Osteocyte (in vitro differentiated cells): Measurements from ENCODE around the gene TRIM13. TPM values are rescaled to one million over a fixed set of nuclear protein-coding genes. Genes with fewer than 3 reads are reported as not detected.

ENCODE experiments used
- DNase-seq: peaks from one replicate; pipeline ENCODE4 v3.0.0; 2021; ENCODE audit warnings: mixed read lengths; ENCODE audit not compliant: unreplicated experiment; ENCODE audit errors: extremely low spot score
- H3K27ac Mint-ChIP-seq: one replicate; pipeline ENCODE4 v1.8.0; 2021; ENCODE audit warnings: mild to moderate bottlenecking, mixed read lengths; ENCODE audit not compliant: unreplicated experiment
- H3K27me3 Mint-ChIP-seq: one replicate; pipeline ENCODE4 v1.8.0; 2021; ENCODE audit warnings: mixed read lengths; ENCODE audit not compliant: unreplicated experiment
- H3K36me3 Mint-ChIP-seq: one replicate; pipeline ENCODE4 v1.8.0; 2021; ENCODE audit warnings: mixed read lengths; ENCODE audit not compliant: unreplicated experiment
- H3K4me1 Mint-ChIP-seq: one replicate; pipeline ENCODE4 v1.8.0; 2021; ENCODE audit warnings: mixed read lengths; ENCODE audit not compliant: unreplicated experiment
- H3K4me3 Mint-ChIP-seq: one replicate; pipeline ENCODE4 v1.8.0; 2021; ENCODE audit warnings: mild to moderate bottlenecking, moderate library complexity, mixed read lengths; ENCODE audit not compliant: unreplicated experiment
- H3K9me3 Mint-ChIP-seq: one replicate; pipeline ENCODE4 v1.8.0; 2021; ENCODE audit warnings: mixed read lengths; ENCODE audit not compliant: unreplicated experiment
- total RNA-seq: library from RNA; stranded (reverse); gene quantifications from 2 replicates; pipeline ENCODE4 v1.2.1, GENCODE V29; 2021
- TF ChIP-seq, protein P1 (sequence below): fragments of 200-600 bp; sonication (generic); IDR thresholded peaks from 2 replicates; pipeline ENCODE4 v1.5.0; 2021; ENCODE audit warnings: antibody characterized with exemption, mild to moderate bottlenecking, moderate library complexity

Gene TRIM13
- total RNA-seq, 1 donor from 2014 or later = 38.5 TPM

DNA sequence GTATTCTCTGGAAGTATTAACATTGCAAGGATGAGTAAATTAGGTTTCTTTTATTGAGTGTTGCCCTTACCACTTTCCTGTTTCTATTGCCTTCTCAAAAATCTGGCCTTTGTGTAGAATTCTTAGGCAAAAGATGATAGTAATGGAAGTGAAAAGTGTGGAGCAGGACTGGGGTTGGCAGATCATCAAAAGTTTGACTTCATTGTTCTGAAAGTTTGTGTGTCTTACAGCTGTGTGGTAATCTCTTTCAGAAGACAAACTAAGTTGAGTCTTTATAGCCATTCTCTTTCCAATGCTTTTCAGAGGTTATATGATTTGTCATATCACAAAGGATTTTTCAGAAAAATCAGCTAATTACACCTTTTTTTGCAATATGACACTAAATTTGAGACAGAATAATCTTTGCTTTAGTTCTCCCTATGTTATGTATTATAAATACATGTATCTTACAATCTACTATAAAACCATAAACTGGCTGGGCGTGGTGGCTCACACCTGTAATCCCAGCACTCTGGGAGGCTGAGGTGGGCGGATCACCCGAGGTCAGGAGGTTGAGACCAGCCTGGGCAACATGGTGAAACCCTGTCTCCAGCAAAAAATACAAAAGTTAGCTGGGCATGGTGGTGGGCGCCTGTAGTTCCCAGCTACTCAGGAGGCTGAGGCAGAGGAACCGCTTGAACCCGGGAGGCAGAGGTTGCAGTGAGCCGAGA is 9.7 kb downstream of the TRIM13 start:
- DNase-seq = no peak
- Mint-ChIP-seq H3K27ac (peak overlapping the region; percentile 32), H3K27me3 (no peaks in the 10 kb centered on the region), H3K4me1 (peaks cover 46% of the 10 kb centered on the region), H3K9me3 (no peaks in the 10 kb centered on the region), H3K4me3 (no peak overlapping the region), H3K36me3 (peaks cover 41% of the 10 kb centered on the region)
- TF ChIP-seq, protein P1, sequence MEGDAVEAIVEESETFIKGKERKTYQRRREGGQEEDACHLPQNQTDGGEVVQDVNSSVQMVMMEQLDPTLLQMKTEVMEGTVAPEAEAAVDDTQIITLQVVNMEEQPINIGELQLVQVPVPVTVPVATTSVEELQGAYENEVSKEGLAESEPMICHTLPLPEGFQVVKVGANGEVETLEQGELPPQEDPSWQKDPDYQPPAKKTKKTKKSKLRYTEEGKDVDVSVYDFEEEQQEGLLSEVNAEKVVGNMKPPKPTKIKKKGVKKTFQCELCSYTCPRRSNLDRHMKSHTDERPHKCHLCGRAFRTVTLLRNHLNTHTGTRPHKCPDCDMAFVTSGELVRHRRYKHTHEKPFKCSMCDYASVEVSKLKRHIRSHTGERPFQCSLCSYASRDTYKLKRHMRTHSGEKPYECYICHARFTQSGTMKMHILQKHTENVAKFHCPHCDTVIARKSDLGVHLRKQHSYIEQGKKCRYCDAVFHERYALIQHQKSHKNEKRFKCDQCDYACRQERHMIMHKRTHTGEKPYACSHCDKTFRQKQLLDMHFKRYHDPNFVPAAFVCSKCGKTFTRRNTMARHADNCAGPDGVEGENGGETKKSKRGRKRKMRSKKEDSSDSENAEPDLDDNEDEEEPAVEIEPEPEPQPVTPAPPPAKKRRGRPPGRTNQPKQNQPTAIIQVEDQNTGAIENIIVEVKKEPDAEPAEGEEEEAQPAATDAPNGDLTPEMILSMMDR = no peak

DNA sequence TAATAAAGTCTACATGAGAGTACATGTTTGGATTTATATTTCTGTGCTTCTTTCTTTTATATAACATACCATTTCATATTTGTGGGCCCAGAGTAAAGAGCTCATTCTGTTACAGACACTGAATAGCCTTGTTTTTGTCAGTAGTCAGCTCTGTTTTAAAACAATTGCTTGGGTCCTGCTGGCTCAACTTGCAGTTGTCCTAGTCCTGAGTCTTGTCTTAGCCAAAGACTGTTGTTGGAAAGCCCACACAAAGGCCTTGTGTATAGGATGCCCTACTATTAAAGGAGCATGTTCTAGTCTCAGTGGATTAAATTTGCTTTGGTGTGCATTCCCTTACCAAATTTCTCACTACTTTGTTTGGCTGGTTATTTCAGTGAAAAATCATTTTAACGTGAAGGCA is 14.6 kb downstream of the TRIM13 start:
- H3K27ac Mint-ChIP-seq = no peak overlapping the region
- TF ChIP-seq, protein P1 = no peak
- H3K4me1 Mint-ChIP-seq = peaks cover 28% of the 10 kb centered on the region
- H3K4me3 Mint-ChIP-seq = no peak overlapping the region
- H3K36me3 Mint-ChIP-seq = peaks cover 51% of the 10 kb centered on the region
- DNase-seq = no peak
- no peaks in the 10 kb centered on the region for H3K9me3 Mint-ChIP-seq
- H3K27me3 Mint-ChIP-seq = no peaks in the 10 kb centered on the region

DNA sequence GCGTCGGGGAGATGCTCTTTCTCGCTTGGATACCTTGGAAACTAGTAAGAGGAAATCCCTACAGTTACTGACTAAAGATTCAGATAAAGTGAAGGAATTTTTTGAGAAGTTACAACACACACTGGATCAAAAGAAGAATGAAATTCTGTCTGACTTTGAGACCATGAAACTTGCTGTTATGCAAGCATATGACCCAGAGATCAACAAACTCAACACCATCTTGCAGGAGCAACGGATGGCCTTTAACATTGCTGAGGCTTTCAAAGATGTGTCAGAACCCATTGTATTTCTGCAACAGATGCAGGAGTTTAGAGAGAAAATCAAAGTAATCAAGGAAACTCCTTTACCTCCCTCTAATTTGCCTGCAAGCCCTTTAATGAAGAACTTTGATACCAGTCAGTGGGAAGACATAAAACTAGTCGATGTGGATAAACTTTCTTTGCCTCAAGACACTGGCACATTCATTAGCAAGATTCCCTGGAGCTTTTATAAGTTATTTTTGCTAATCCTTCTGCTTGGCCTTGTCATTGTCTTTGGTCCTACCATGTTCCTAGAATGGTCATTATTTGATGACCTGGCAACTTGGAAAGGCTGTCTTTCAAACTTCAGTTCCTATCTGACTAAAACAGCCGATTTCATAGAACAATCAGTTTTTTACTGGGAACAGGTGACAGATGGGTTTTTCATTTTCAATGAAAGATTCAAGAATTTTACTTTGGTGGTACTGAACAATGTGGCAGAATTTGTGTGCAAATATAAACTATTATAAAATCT is 15.7 kb downstream of the TRIM13 start:
- Mint-ChIP-seq H3K27me3 (no peaks in the 10 kb centered on the region), H3K27ac (peak overlapping the region; percentile 54), H3K36me3 (peaks cover 50% of the 10 kb centered on the region), H3K4me3 (no peak overlapping the region), H3K9me3 (no peaks in the 10 kb centered on the region), H3K4me1 (peaks cover 37% of the 10 kb centered on the region)
- TF ChIP-seq, protein P1 = no peak
- no peak for DNase-seq

DNA sequence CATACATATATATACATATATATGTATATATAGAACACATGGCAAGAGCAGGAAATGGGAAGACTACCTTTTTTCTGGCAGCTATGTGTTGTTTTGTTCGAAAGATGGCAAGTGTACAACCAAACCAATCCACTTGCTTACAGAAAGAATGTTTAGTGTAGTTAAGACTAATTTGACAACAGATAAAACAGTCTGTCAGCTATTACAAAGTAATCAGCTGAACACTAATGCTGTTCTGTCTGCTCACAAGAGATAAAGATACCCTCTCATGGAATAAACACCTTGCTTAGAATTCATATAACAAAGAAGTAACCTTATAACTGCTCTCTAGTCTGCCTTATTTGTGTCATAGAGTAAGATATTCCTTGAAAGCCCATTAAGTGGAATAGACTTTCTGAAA is 17.5 kb downstream of the TRIM13 start:
- H3K27me3 Mint-ChIP-seq = no peaks in the 10 kb centered on the region
- peaks cover 58% of the 10 kb centered on the region for H3K36me3 Mint-ChIP-seq
- peak overlapping the region; percentile 12 for H3K27ac Mint-ChIP-seq
- H3K4me1 Mint-ChIP-seq = peaks cover 43% of the 10 kb centered on the region
- TF ChIP-seq, protein P1 = no peak
- no peak overlapping the region for H3K4me3 Mint-ChIP-seq
- H3K9me3 Mint-ChIP-seq = peaks cover 3% of the 10 kb centered on the region
- DNase-seq = no peak

DNA sequence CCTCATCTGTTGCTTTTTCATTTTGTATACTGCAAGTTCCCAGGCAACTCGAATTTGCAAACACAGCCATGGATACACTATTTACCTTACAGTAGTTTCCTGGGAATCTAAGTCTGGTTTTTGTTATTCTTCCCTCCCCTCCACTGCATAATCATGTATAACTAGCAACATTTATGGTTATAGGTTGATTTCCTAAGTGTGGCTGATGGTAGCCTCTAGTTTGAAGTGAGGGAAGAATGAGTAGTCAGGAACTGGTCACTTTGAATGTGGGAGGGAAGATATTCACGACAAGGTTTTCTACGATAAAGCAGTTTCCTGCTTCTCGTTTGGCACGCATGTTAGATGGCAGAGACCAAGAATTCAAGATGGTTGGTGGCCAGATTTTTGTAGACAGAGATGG is 18.4 kb downstream of the TRIM13 start, which contains the start of gene KCNRG:
Gene KCNRG, plus strand, starts transcription at position 187 of the 400 bp plus-strand sequence. Its CDS starts 50 bp downstream, at position 237.
- peak within 1 kb of the TSS; percentile 33 for H3K4me3 Mint-ChIP-seq

More for the DNA sequence above, 18.4 kb downstream of the TRIM13 start, which contains the start of gene KCNRG:
- Mint-ChIP-seq H3K36me3 (peaks cover 56% of the 10 kb centered on the region), H3K27me3 (no peaks in the 10 kb centered on the region), H3K4me1 (peaks cover 43% of the 10 kb centered on the region), H3K27ac (peak within 1 kb of the TSS; percentile 80), H3K9me3 (peaks cover 3% of the 10 kb centered on the region)
- no peak for DNase-seq
- TF ChIP-seq, protein P1 = no peak
